ENCODE results near the gene TESK1.
"Not testable (repeated sequence)": the region's sequence is repeated elsewhere in the genome, so short reads cannot be mapped to it uniquely, and the experiment has no call there.

The TESK1 gene

GRCh38 chr9:35616681-35617459 is 11.8 kb downstream of the TESK1 start:
- peak; percentile 72 for DNase-seq

GRCh38 chr9:35617548-35617947 is 12.5 kb downstream of the TESK1 start:
- DNase-seq, result no peak

- DNase-seq, result no peak
These were observed 13.3 kb downstream of the TESK1 start, which contains the start of gene CD72 for GRCh38 chr9:35618325-35618727. TSS of gene CD72 (minus strand) at chr9:35618413. CDS start at chr9:35618303, 110 bp downstream.

GRCh38 chr9:35618854-35619799 is 14.1 kb downstream of the TESK1 start:
- peak; percentile 46 for DNase-seq

GRCh38 chr9:35619800-35620158 is 14.7 kb downstream of the TESK1 start:
- DNase-seq, result no peak

DNA sequence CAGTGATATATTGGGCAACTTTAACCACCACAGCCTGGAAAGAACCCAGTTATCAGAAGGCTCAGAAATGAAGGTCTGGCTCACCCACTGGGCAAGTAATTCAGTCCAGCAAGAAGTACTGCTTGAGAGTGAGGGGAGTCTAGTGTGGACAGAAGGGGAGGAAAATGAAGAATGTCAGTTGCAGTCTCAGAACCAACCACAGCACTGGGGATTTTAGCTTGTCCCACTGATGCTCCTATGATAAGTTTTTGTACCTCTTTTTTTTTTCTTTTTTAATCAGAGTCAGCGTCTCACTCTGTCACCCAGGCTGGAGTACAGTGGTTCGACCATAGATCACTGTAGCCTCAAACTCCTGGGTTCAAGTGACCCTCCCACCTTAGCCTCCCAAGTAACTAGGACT is 22.5 kb downstream of the TESK1 start:
- DNase-seq, result no peak

GRCh38 chr9:35628389-35628991 is 23.4 kb downstream of the TESK1 start:
- no peak for DNase-seq

- DNase-seq, result no peak
These were observed 24.5 kb downstream of the TESK1 start for GRCh38 chr9:35629597-35629996.

GRCh38 chr9:35635730-35636129 is 30.7 kb downstream of the TESK1 start:
- DNase-seq, result no peak

DNA sequence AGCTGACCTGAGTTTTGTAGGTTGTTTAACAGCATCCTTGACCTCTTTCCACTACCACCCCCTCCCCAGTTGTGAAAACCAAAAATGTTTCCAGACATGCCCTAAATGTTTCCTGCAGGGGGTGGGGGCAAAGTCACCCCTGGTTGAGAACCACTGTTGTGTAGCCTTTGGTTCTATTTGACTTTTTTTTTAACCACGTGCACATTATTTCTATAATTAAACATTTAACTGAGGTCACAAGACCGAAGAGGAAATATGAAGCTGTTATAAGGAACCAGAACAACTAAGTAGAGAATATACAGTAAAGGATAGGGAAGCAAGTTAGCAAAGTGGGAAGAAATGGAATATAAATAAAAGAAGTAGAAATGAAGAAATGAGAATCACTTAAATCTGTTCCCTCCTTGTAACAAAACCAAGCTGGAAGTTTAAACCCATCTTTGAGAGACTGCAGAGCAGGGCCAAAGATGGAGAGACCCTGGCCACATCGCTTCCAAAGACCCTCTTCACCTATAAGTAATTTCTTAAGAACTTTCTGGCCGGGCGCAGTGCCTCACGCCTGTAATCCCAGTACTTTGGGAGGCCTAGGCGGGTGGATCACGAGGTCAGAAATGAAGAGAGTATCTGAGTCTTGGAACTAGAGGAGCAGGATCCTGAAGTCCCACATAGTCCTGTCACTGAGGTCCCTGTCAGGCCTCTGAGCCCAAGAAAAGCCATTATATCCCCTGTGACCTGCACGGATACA is 31.2 kb downstream of the TESK1 start:
- DNase-seq, result no peak

DNA sequence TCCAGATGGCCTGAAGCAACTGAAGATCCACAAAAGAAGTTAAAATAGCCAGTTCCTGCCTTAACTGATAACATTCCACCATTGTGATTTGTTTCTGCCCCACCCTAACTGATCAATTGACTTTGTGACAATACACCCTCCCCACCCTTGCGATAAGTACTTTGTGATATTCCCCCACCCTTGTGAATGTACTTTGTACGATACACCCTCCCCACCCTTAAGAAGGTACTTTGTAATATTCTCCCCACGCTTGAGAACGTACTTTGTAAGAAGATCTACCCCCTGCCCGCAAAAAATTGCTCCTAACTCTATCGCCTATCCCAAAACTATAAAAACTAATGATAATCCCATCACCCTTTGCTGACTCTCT is 31.8 kb downstream of the TESK1 start:
- not testable (repeated sequence) for DNase-seq

- not testable (repeated sequence) for DNase-seq
These were observed 32.4 kb downstream of the TESK1 start for GRCh38 chr9:35637427-35637955.

- DNase-seq, result not testable (repeated sequence)
These were observed 33.7 kb downstream of the TESK1 start for GRCh38 chr9:35638751-35639150.

DNA sequence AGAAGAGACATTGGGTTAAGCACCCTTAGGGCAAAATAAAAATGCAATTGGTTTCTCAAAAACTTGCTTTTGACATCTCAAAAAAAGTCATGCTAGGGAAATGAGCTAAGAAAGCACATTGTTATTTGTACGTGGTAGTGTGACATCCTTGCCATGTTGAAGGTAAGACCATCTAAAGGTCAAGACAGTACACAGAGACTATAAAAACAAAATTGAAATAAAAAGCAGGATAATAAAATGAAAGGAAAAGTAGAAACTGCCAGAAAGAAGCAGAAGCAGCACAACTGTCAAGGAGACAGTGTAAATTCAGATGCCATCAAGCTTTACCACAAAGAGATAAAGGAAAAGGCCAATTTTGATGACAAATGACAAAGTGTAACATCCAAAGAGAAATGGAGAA is 34.2 kb downstream of the TESK1 start:
- not testable (repeated sequence) for DNase-seq

DNA sequence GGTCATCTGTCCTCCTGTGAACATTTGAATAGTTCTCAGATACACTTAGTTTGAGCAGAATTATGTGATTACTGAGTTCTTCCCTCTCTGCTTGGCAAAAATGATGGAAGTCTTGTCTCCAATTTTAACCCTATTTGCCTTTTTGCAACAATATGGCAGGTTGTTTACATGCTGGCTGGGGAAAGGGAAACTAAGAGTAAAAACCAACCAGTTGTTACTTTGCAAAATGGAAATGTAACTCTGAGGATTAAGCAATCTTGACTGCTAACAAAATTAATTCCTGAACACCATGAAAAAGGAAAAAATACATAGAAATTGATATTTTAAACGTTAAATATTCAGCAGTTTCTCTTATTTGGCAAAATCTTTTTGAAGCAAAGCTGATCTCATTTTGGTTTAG is 34.6 kb downstream of the TESK1 start:
- no peak for DNase-seq

GRCh38 chr9:35640431-35640830 is 35.4 kb downstream of the TESK1 start:
- not testable (repeated sequence) for DNase-seq

- DNase-seq, result not testable (repeated sequence)
These were observed 36.4 kb downstream of the TESK1 start for GRCh38 chr9:35641478-35641877.

GRCh38 chr9:35643046-35643445 is 38.0 kb downstream of the TESK1 start:
- no peak for DNase-seq

GRCh38 chr9:35645736-35646135 is 40.7 kb downstream of the TESK1 start:
- DNase-seq, result not testable (repeated sequence)

DNA sequence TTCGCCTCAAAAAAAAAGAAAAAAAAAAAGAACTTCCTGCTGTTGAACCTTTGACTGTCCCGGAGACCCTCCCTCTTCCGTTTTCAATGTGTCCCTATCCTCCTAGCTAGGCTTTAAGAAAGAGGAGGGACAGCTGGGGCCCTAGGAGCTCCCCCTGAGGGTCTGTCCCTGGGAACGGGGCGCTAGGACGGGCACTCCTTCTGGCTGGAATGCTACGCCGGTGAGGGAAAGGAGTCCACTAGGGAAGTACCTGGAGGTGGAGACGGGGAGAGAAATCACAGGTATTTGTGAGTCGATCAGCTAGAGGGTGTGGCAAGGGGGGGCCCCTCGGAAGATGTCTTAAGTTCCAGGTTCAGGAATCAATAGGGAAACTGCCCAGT is 41.1 kb downstream of the TESK1 start:
- no peak for DNase-seq

DNA sequence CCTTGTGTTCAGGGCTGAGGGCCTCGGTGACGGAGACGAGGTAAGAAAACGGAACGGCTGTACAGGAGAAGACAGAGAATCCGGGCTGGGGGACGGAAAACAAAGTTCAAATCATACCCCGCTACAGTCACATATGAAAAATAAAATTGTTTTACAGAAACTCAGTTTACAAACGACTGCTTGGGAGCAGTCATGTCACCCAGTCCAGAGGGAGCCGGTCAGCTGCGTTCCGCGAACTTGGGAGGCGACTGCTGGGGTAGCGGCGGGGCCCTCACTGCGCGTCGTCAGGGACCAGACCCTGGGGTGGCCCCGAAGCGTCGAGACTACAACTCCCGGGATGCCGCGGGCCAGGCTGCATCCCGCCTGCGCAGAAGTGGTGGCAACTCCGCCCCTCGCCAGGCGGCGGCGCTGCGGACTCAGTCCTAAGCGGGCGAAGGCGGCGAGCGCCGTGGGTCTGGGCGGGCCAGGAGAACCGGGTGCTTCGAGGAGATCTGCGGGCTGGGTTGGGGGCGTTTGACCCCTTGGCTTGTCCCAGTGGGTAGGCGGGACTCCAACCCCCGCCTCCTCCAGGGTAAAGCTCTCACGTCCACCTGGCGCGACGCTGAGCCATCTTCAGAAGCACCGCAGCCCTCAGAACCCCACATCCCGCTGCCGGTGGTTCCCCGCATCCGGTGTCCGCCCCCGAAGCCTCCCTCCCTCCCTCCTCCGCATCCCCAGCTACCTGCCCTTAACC is 41.6 kb downstream of the TESK1 start:
- peak; percentile 91 for DNase-seq
